GM18526 (cell line): ENCODE results near the gene MLLT3.

Experiments used
- POLR2A ChIP-seq: IDR thresholded peaks from 3 replicates; pipeline ENCODE4 v1.6.1; 2011; ENCODE audit not compliant: insufficient read length; ENCODE audit errors: extremely low read depth

The MLLT3 gene

DNA sequence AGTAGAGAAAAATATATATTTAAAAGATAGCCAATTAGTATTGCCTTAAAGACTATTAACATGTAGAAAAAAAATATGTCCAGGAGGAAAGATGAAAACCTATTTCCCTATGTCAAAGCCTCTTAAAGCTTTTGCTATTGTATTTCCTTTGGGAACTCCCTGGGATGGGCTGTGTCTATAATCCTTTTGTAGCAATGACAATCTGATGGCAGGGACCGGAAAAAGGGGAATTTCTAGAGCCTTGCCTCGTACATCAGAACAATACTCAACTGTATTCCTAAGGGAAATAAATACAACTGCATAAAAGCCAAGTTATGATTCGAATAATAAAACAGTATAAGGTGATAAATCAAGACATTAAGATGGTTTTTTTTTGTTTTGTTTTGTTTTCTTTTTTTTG is 257.3 kb downstream of the MLLT3 start:
- no peak for TF ChIP-seq POLR2A

DNA sequence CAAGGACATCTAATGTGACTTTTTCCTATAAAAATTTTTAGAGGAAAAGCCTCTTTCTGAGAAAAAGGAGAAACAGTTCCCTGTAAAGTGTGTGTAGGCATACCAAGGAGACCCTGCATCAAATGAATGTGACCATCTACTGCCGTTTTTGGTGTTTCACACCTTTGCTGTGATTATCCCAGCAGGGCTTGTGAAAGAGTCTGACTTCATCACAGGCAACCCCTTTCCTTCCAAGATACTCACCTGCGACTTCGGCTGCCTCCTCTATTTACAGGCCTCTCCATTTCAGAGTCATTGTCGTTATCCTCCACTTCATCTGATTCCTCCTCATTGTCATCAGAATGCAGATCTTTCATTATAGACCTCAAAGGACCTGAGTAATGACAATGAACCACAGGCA is 259.1 kb downstream of the MLLT3 start:
- TF ChIP-seq POLR2A: no peak

DNA sequence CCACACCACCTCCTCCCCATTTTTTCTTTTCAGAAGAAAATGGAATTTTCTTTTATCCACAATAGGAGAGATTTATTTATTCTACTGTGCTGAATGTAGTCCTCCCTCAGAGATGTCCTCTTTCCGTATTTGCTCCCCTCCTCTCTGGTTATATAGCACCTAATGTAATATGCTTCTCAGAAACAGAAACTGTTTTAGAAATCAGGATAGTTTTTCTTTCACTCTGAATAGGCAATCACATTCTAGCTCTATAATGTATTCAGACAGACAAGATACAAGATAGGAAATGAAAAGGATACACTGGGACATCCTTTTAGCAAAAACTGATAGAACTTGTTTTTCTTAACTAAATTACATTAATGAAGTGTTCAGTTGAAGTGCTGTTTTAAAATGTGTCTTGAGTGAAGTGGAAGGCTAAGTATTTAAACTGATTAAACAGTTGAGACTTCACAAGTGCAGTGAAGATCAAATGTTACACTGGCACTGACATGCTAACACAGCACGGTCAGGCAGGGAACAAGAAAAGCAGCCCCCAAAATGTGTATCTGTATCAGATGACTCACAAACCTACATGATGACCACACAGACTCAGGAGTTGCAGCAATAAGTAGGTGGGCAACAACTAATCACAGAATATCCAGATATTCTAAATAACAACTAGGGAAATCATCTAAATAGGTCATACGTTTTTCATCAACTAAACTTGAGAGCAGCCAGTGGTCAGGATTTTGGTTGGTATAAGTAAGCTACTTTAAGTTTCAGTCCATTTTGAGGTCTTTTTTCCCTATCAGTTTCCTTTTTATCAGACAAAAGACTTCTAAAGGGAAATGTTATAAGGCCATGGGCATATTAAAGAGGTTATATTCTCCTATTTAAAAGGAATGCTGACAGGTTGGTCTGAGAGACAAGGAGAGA is 260.4 kb downstream of the MLLT3 start:
- no peak for TF ChIP-seq POLR2A

DNA sequence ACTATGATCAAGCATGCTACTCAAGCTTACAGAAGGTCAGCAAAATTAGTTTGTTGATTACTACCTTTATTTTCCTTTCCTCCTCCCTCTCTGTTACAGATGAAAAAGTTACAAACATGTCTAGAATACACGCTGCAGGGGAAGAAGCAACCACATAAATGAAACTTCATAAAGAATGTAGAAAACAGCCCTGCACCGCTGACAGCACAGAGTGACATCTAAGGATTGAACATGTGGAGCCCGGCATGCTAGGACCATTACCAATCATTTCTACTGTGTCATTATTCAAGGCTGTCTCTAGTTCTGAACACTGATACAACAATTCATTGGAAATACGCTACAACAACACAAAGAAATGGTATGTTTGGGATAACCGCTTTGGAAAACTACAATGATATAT is 261.1 kb downstream of the MLLT3 start:
- no peak for TF ChIP-seq POLR2A

DNA sequence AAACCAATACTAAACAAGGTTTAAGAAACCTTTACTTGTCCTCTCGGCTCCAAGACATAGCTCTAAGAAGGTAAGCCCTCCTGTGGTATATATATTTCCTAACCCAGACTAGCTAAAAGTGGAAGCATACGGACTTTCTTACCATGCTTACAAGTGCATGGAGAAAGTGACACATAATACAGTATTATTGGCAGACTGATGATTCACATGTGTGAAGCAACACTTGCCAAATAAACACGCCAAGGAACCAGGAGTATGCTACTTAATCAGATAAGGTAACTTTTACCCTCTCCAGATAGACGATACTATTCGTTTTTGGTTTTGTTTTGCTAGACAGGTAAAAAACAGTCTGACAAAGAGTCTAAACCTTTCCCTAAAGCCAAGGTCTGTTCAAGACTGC is 264.1 kb downstream of the MLLT3 start:
- TF ChIP-seq POLR2A: no peak

- TF ChIP-seq POLR2A: no peak
These were observed 265.3 kb downstream of the MLLT3 start for GRCh38 chr9:20357037-20357432.

GRCh38 chr9:20356403-20357036 is 265.8 kb downstream of the MLLT3 start:
- TF ChIP-seq POLR2A: no peak

DNA sequence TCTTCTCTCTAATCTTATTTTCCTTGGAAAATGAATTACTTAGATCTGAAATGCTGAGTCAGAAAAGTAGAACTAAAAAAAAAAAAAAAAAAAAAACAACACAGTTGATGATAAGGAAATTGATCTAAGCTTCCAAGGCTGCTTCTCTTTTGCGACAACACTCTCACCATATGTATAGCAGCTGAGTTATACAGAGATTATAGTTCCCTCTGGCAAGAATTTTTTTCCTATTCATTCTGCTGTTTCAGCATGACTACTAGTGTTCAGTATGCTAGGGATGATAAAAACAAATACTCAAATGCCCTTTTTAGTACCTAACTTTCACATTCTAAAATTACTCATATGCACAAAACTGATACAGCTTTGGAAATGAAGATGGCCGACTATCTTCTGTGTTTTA is 267.3 kb downstream of the MLLT3 start:
- TF ChIP-seq POLR2A: no peak

GRCh38 chr9:20353931-20354652 is 268.2 kb downstream of the MLLT3 start:
- TF ChIP-seq POLR2A: no peak

DNA sequence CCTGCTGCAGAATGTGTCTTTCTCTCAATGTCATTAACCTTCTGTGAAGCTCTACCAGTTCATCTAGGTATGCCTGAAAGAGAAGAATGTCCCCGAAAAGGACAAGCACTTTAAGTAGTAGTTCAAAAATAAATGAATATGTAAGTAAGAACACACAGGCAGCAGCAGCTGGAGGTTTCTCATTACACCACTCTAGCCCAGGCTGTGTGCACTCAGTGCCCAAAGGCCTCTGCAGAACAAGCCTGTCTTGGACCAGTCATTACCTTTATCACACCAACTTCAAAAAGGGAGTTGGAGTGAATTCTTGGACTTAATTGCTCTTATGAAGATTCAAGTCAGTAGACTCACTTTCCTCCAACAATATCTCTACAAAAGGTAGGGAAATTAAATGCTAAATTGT is 268.8 kb downstream of the MLLT3 start:
- no peak for TF ChIP-seq POLR2A

- TF ChIP-seq POLR2A: no peak
These were observed 269.7 kb downstream of the MLLT3 start for GRCh38 chr9:20352591-20352990.

GRCh38 chr9:20351715-20352114 is 270.6 kb downstream of the MLLT3 start:
- no peak for TF ChIP-seq POLR2A

- no peak for TF ChIP-seq POLR2A
These were observed 272.7 kb downstream of the MLLT3 start for GRCh38 chr9:20349568-20349967.

GRCh38 chr9:20343325-20343724 is 279.0 kb downstream of the MLLT3 start:
- no peak for TF ChIP-seq POLR2A

DNA sequence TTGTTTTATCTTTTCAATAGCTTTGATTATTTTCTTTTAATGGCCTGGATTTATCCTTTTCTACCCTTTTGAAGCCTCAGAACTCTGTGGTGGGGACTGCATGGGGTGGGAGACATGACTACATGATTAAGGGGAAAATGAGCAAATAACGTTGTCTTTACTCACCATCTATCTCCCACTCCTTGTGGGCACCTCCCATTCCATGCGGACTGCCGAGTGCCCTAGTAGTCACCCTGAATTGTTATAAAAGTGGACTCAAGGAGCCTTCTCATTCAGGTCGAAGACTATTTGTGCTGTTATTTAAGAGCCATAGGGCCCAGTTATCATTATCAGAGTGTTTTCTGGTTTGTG is 281.8 kb downstream of the MLLT3 start:
- no peak for TF ChIP-seq POLR2A
